ENCODE results near the gene CAND2.
A peak's percentile ranks its signal among the peaks of the same experiment; 100 is the strongest.
"Not testable (repeated sequence)": the region's sequence is repeated elsewhere in the genome, so short reads cannot be mapped to it uniquely, and the experiment has no call there.

The CAND2 gene

GRCh38 chr3:12832350-12833221 lies 36.1 kb downstream of the CAND2 start:
- DNase-seq = no peak

DNA sequence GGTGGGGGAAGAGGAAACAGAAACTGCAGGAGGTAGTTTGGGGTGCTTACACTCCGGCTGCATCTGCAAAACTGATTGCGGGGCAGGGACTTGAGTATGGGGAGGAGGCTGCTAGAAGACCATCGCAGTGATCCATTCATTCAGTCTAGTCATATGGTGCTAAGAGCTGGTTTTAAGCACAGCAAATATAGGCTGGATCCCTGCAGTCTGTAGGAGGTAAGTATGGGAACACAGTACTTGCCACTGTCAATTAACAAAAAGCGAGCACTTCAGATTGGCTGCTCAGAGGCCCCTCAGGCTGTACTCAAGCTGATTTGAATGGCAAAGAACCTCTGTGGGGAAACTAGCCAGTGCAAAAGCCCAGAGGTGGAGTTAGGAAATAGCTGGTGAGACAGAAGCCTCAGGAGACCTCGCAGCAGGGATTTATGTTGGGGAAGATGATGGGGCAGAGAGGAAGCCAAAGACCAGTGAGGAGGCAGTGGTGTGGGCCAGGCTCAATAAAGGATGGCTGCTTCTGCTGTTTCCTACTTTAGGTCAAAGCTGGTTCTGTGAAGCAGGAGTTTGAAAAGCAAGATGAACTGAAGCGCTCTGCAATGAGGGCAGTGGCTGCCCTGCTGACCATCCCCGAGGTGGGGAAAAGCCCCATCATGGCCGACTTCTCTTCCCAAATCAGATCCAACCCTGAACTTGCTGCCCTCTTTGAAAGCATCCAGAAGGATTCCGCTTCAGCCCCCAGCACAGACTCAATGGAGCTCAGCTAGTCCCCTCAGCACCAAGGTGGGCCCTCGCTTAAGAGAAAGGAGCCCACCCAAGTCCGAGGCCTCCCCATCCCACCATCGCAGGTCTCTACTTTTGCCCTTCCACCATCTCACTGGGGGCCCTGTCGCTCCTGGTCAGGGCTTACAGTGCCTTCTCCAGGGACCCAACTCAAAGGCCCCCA lies 37.0 kb downstream of the CAND2 start:
- no peak for DNase-seq

GRCh38 chr3:12835052-12835665 lies 38.7 kb downstream of the CAND2 start:
- DNase-seq = no peak

DNA sequence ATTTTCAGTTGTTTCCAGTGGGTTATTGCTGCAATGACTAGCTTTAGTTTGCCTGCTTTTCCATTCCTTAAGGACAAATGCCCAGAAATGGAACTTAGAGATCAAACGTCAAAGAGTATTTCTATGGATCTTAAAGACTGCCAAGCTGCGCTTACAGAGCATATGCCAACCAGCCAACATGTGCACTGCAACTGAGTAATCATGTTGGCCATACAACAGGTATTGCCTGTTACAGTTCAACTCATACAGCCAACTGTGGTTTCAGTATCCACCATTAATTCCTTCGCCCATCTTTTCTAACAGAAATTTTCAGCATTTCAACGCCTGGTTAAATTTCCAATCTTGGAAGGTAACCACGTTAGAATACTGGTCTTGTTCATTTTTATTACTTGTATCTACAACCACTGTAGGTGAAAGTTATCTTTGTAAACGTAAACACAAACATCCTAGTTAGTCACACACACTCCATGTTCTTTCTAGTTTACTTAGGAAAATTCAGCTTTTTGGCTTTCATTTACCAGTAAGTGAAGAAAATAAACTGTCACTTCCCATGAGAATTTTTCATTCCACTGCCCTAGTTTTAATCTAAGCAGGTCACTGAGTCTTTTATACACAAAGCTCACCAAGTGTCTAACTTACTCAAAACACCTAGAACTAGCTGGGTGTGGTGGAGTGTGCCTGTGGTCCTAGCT lies 41.0 kb downstream of the CAND2 start:
- no peak for DNase-seq

DNA sequence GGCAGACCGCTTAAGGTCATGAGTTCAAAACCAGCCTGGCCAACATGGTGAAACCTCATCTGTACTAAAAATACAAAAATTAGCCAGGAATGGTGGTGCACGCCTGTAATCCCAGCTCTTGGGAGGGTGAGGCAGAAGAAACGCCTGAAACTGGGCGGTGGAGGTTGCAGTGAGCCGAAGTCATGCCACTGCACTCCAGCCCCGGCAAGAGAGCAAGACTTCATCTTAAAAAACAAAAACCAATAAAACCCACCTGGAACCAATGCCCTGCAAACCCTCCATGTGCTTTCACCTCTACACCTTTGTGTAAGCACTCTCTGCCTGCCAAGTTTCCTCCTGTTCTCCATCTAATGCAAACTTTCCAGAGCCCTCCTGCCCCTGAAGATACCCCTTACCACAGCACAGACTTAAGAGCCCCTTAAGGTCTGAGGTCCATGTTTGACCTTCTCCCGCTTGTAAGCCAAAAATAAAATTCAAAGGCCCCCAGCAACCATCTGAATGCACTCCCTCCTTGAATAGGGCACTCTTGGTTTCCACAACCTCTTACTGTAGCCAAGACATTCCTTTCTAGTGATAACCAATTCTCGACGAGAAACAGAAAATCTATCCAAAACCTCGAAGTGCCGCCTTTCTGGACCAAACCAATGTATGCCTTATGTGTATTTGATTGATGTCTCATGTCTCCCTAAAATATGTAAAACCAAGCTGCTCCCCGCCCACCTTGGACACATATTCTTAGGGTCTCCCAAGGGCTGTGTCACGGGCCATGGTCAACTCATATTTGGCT lies 41.9 kb downstream of the CAND2 start:
- no peak for DNase-seq

GRCh38 chr3:12839156-12839946 lies 42.9 kb downstream of the CAND2 start:
- DNase-seq = no peak

DNA sequence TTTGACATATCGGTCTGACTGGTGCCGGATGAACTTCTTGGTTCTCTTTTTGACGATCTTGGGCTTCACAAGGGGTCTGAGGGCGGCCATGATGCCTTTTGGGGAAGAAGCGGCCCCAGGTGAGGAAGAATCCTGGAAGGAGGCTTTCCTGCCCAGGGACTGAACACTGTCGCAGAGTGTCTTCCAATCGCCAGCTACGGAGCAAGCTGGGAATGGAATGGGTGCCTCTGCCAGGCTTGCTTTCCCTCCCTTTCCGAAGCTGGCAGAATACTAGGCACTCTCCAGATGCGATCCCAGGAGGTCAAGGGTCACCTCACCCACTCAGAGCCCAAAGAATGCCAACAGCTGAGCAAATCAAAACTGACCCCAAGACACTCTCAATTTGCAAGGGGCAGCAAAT lies 43.7 kb downstream of the CAND2 start:
- DNase-seq = not testable (repeated sequence)

DNA sequence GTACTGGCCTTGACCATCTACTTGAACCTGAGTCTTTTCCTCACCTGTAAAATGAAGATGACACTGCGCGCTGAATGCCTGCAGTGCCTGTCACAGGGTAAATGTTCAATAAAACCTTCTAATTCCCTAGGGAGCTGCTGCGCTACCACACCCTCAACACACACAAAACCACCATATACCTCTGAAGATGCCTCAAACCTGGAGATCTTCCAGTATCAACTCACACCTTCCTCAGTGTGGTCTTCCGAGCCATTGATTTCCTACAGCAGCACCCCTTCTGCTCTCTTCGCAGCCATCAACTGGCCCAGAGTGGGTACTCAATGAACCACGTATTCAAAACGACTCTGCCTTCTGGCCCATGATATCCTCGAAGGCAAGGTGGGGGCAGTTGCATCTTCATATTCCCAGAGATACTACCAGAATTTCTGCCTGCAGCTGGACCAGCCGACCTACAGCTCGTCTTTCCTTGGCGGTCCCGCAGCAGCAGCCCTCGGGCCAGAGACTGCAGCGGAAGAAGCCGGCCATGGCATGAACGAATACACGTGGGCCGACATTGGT lies 44.2 kb downstream of the CAND2 start:
- DNase-seq = no peak

- peak; percentile 89 for DNase-seq
Measured at GRCh38 chr3:12841149-12841969, 44.9 kb downstream of the CAND2 start, which contains the start of gene RPL32. TSS of gene RPL32 (minus strand) at chr3:12841565. CDS start at chr3:12840237, 1,328 bp downstream.

DNA sequence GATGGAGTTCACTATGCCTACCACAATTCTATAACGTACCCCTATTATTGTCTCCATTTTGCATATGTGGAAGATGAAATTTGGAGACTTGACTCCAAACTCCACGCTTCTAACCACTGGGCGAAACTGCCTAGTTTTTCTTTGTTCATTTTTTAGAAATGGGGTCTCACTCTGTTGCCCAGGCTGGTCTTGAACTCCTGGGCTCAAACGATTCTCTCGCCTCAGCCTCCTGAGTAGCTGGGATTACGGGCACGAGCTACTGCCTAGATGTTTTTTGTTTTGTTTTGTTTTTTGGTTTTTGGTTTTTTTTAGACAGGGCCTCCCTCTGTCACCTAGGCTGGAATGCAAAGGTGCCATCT lies 45.5 kb downstream of the CAND2 start:
- no peak for DNase-seq

DNA sequence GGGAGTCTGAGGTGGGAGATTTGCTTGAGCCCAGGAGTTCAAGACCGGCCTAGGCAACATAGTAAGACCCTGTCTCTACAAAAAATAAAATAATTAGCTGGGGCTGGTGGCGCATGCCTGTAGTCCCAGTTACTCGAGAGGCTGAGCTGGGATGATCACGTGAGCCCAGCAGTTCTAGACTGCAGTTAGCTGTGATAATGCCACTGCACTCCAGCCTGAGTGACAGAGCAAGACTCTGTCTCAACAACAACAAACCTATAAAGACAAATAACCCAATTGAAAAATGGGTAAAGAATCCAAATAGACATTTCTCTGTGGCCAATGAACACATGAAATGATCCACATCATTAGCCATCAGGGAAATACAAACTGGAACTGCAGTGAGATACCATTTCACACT lies 46.0 kb downstream of the CAND2 start:
- no peak for DNase-seq

- no peak for DNase-seq
Measured at GRCh38 chr3:12845811-12846210, 49.3 kb downstream of the CAND2 start.

DNA sequence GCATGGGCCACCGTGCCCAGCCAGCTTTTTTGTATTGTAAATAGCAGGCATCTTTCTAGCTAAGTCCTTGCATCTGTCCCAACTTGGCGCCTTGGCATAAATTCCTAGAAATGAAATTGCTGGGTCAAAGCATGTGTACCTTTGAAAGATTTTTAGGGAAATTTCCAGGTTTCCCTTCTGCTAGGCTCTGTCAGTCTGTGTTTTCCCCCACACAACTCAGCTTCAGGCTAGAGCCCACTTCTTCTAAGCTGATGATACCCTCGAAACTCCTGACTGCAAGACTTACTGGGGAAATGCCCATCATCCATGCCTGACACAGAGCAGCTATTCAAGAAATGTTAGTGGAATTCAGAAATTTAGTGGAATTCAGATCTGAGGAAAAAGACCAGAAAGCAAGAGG lies 55.7 kb downstream of the CAND2 start:
- no peak for DNase-seq

DNA sequence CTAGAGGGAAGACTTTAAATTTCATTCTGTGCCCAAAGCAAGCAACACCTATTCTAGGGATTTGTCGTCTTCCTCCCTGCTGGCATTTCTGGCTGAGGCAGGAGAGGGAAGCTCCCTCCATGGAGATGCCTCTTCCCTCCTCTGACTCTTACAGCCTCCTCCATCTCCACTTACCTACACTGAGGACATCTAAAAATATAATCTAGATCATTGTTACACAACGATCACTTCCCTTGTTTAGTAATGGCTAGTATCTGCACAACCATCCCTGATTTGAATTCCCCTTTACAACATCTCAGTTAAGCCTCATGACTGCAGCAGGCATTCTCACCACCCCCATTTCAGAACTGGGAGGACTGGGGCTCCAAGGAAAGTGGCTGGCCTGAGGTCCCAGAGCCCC lies 57.4 kb downstream of the CAND2 start:
- not testable (repeated sequence) for DNase-seq

DNA sequence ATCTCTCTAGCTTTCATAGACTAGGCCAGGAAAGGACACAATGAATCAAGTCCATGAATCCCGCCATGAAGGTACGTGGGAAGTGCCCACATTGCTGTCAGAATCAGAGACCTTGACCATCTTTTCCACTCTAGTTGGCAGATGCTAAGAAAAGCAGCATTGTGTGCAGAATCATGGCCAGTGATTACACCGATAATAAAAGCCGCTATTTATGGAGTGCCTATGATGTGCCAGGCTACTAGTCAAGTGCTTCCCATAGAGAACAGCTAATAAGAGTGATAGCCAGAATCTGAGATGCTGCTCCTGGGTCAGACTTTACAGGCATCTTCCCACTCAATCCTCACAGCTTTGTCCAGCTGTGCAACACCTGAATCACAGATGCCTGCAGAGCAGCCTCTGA lies 58.1 kb downstream of the CAND2 start:
- no peak for DNase-seq

GRCh38 chr3:12856626-12857025 lies 60.1 kb downstream of the CAND2 start:
- DNase-seq = no peak

DNA sequence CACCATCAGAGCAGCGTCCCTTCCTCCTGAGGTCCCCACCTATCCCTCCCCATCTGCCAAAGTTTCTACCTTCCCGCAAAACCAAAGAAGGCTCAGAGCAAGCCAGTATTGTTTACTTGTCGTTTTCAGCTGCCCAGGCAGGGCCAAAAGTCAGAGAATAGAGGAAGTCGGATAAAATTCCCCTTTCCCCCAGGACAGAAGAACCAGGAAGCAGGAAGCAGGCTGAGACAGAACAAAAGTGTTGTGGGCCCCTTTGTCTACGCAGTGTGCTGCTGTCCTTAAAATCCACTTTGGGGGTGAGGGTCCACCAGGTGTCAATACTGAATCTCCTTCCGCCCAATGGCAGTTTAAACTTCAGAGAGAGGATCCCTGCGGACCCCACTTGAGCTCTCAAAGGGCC lies 63.4 kb downstream of the CAND2 start:
- DNase-seq = no peak

DNA sequence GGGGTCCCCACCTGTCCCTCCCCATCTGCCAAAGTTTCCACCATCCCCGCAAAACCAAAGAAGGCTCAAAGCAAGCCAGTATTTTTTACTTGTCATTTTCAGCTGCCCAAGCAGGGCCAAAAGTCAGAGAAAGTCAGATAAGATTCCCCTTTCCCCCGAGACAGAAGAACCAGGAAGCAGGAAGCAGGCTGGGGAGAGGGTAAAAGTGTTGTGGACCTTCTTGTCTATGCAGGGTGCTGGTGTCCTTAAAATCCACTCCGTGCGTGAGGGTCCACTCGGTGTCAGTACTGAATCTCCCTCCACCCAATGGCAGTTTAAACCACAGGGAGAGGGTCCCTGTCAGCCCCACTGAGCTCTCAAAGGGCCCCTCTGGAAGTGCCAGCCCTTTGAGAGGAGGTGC lies 65.1 kb downstream of the CAND2 start:
- DNase-seq = no peak

GRCh38 chr3:12862387-12862786 lies 65.9 kb downstream of the CAND2 start:
- no peak for DNase-seq

DNA sequence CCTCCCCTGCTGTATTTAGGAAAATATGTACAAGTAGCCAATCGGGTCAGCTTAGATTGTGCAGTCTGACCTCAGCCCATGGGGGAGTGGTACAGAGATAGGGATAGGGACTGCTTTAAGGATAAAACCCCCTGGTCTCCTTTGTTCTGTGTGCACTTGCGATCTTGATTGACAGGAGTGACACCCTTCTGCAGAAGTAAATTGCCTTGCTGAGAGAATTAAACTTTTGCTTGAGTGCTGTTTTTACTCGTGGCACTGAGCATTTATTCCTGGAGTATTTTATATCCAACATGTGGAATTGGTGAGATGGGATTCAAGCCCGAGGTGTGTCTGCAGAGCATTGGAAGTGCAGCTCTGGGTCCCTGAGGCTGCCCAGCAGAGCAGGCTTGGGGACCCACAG lies 68.8 kb downstream of the CAND2 start:
- no peak for DNase-seq

Data from NCI-H1048 (cell line).